ENCODE data around the gene TRPM2. TPM values are rescaled to one million over a fixed set of nuclear protein-coding genes. Genes with fewer than 3 reads are reported as not detected.

Gene TRPM2
- total RNA-seq, 4 donors from 2014 or later: 3.9 to 9.3 (median 6.6) TPM

- ATAC-seq (ENCODE audit: low FRiP score): no peak
- DNase-seq (ENCODE audit: low spot score): no peak
- TF ChIP-seq, protein P1, sequence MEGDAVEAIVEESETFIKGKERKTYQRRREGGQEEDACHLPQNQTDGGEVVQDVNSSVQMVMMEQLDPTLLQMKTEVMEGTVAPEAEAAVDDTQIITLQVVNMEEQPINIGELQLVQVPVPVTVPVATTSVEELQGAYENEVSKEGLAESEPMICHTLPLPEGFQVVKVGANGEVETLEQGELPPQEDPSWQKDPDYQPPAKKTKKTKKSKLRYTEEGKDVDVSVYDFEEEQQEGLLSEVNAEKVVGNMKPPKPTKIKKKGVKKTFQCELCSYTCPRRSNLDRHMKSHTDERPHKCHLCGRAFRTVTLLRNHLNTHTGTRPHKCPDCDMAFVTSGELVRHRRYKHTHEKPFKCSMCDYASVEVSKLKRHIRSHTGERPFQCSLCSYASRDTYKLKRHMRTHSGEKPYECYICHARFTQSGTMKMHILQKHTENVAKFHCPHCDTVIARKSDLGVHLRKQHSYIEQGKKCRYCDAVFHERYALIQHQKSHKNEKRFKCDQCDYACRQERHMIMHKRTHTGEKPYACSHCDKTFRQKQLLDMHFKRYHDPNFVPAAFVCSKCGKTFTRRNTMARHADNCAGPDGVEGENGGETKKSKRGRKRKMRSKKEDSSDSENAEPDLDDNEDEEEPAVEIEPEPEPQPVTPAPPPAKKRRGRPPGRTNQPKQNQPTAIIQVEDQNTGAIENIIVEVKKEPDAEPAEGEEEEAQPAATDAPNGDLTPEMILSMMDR (IDR thresholded peaks at IDR 0.05): no peak
These were observed 41.3 kb upstream of the TRPM2 start for GRCh38 chr21:44312089-44312488.

GRCh38 chr21:44312716-44313115 lies 40.7 kb upstream of the TRPM2 start:
- DNase-seq (ENCODE audit: low spot score): no peak
- no peak for ATAC-seq (ENCODE audit: low FRiP score)

GRCh38 chr21:44313451-44313850 lies 40.0 kb upstream of the TRPM2 start:
- no peak for DNase-seq (ENCODE audit: low spot score)
- TF ChIP-seq, protein P1 (IDR thresholded peaks at IDR 0.05): no peak
- ATAC-seq (ENCODE audit: low FRiP score): no peak

More at GRCh38 chr21:44312716-44313115, 40.7 kb upstream of the TRPM2 start:
- TF ChIP-seq, protein P1 (IDR thresholded peaks at IDR 0.05): no peak

DNA sequence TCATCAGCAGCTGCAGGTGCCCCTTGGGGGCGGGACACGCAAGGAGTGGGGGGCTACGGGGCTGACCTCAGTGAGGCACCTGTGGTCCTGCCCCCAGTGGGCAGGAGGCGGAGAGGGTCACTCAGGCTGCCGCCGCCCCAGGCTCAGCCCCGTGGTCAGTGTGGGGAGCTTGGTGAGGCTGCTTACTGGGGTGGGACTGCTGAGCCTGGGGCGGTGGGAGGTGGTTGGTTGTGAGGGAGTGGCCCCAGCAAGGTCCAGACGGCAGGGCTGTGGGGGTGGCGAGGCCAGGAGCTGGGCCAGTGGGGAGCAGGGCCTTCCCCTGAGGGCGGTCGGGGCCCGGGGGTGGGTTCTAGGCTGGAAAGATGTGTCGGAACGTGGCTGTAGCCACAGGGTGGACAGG lies 39.3 kb upstream of the TRPM2 start:
- TF ChIP-seq, protein P1 (IDR thresholded peaks at IDR 0.05): no peak
- ATAC-seq (ENCODE audit: low FRiP score): no peak

GRCh38 chr21:44314561-44314960 lies 38.9 kb upstream of the TRPM2 start:
- ATAC-seq (ENCODE audit: low FRiP score) (no peak), DNase-seq (ENCODE audit: low spot score) (no peak)
- TF ChIP-seq, protein P1 (IDR thresholded peaks at IDR 0.05): no peak

More for the DNA sequence above, 39.3 kb upstream of the TRPM2 start:
- no peak for DNase-seq (ENCODE audit: low spot score)

GRCh38 chr21:44315691-44316203 lies 37.7 kb upstream of the TRPM2 start:
- ATAC-seq (ENCODE audit: low FRiP score) (no peak), DNase-seq (ENCODE audit: low spot score) (no peak)
- TF ChIP-seq, protein P1 (IDR thresholded peaks at IDR 0.05): no peak

- ATAC-seq (ENCODE audit: low FRiP score) (peak; percentile 10), DNase-seq (ENCODE audit: low spot score) (no peak)
- TF ChIP-seq, protein P1 (IDR thresholded peaks at IDR 0.05): no peak
These were observed 37.0 kb upstream of the TRPM2 start for GRCh38 chr21:44316277-44316900.
